ENCODE results near the gene CHST12.
"Not testable (repeated sequence)": the region's sequence is repeated elsewhere in the genome, so short reads cannot be mapped to it uniquely, and the experiment has no call there.

Gene CHST12

DNA sequence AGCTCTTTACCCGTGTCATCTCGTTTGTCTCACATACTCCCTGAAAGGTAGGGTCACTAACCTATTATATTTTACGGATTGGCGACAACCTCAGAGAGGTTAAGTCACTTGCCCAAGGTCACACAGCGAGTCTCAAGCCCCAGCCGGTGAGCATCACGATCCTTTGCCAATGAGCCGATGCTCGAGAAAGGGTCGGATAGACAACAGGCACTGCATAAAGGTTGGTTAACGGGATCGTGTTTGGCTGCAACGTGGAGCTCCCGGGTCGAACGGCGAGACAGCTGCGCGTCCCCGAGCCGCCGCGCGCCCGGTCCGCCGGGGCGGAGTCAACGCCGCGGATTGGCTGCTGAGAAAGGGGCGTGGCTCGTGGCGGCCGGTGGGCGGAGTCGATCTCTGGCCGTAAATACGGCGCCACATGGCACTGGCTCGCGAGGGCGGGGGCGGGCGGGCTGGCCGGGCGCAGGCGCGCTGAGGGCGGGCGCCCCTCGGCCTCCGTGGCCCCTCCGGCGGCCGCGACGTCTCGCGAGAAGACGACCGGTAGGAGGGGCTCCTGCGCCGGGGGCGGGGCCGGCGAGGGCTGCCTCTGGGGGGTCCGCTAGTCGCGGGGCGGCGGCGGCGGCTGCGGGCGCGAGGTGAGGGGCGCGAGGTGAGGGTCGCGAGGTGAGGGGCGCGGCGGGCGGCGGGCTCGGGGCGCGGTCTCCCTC is at the start of gene CHST12:
Gene CHST12 (plus strand): TSS at position 598 of the 704 bp plus-strand sequence. CDS start 29,029 bp downstream, outside the sequence.
- DNase-seq (ENCODE audit: low spot score): peak; percentile 93

GRCh38 chr7:2353936-2354185 is 49.5 kb upstream of the CHST12 start:
- peak; percentile 92 for DNase-seq (ENCODE audit: low spot score)

GRCh38 chr7:2354186-2354938 is 49.0 kb upstream of the CHST12 start, which contains the start of gene EIF3B:
TSS of gene EIF3B (plus strand) at chr7:2354827. CDS start at chr7:2354922, 95 bp downstream.
- DNase-seq (ENCODE audit: low spot score): peak; percentile 94

DNA sequence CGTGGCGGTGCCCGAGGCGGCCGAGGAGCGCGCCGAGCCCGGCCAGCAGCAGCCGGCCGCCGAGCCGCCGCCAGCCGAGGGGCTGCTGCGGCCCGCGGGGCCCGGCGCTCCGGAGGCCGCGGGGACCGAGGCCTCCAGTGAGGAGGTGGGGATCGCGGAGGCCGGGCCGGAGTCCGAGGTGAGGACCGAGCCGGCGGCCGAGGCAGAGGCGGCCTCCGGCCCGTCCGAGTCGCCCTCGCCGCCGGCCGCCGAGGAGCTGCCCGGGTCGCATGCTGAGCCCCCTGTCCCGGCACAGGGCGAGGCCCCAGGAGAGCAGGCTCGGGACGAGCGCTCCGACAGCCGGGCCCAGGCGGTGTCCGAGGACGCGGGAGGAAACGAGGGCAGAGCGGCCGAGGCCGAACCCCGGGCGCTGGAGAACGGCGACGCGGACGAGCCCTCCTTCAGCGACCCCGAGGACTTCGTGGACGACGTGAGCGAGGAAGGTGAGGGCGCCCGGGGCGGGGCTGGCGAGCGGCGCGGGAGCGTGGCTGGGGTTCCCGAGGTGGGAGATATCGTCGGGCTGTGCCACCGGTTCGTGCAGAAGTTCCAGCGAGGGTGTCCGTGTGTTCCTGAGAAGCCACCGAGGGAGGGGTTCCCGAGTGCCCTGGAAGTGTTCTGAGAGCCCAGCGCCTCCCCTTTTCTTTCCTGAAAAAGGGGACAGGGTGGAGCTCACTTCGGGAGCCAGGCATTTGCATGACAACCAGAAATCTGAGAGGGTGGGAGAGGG is 48.3 kb upstream of the CHST12 start:
- peak; percentile 14 for DNase-seq (ENCODE audit: low spot score)

DNA sequence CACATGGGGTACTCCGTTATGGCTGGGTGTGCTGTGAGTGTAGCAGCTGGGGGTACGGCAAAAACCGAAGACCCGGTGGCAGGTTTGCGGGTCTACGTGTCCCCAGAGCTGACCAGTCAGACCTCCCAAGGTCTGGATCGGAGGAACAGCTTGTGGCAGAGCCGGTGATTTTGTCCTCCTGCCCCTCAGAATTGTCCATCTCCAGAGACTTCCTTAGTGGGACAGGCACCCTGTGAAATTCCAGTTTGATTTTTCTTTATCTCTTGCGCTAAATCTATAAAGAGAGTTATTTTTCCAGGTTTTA is 47.8 kb upstream of the CHST12 start:
- no peak for DNase-seq (ENCODE audit: low spot score)

DNA sequence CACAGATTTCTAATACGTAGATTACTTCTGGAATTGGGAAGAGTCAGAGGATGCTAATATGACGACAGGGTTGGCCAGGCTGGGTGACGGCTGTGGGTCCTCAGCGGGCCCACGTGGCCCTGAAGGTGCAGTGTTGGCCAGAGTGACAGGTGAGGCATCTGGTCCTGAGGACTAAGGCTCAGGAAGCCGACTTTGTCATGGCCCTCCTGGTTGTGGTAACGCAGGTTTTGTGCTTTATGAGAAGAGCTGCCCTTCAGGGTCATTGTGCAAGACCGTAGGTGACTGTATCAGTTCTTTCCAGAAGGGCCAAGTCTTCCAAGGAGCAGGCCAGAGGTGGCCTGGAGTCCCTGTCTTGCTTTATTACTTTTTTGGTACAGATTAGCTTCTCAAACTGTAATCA is 46.2 kb upstream of the CHST12 start:
- no peak for DNase-seq (ENCODE audit: low spot score)

DNA sequence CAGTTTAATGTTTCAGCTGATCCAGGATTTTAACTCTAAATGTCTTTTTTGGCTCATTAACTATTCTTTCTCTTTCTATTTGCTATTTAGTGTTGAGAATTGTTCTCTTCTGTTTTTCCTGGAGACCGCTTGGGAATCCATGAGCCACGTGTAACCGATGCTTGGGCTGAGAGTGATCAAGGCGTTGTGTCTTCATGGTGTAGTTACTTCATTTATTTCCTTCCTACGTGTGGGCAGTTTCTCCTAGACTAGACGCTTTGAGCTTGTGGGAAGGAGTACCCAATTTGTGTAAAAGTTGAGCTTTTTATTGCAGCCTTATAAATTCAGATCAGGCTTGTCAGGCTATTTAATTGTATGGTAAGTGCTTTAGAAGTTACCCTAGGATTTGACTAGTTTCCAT is 45.8 kb upstream of the CHST12 start:
- no peak for DNase-seq (ENCODE audit: low spot score)

DNA sequence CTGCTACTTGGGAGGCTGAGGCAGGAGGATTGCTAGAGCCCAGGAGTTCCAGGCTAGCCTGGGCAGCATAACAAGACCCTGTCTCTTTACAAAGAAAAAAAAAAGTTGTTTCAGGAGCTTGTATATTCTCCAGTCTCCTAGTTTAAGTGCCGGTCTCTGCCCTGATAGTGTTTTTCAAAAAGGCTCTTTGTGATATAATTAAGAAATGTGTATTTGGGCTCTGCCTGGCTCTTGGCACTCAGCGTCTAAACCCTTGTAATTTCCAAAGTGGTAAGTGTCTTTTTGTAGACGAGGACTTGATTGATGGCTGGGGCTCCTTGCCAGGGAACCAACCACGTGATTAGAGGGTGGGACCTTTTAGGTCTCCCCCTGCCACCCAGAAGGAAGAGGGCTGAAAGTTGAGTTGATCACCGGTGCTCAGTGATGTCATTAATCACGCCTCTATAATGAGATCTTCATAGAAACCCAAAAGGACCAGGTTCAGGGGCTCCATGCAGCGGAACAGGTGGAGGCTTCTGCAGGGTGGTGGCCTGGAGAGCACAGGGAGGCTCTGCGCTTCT is 44.4 kb upstream of the CHST12 start:
- no peak for DNase-seq (ENCODE audit: low spot score)

- DNase-seq (ENCODE audit: low spot score): no peak
These were observed 43.8 kb upstream of the CHST12 start for GRCh38 chr7:2359610-2360009.

- DNase-seq (ENCODE audit: low spot score): no peak
These were observed 42.6 kb upstream of the CHST12 start for GRCh38 chr7:2360796-2361195.

DNA sequence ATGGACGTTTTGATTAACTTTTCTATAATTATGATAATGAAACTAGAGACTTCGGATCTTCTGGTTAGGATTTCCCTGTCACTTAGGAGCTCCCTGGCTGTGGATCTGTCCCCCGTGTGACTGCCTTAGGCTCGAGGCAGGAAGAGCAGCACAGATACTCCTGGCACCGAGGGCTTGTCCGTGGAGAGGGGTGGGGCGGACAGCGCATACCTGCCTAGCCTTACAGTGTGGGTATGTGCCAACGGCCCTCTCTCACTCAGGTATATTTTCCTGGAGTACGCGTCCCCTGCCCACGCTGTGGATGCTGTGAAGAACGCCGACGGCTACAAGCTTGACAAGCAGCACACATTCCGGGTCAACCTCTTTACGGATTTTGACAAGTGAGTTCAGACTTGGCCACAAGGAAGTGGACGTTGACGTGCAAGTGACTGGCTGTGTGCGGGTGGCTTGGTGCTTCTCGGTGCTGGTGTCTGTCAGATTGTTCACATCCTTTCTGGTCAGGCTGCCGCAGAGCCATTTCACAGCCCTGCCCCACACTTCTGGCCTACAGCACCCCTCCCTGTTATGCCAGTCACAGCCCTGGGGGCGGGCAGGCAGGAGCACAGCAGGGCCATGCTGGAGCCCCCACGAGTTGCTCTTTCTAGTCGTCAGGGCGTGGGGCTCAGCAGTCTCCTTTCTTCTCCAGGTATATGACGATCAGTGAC is 40.9 kb upstream of the CHST12 start:
- DNase-seq (ENCODE audit: low spot score): no peak

- DNase-seq (ENCODE audit: low spot score): no peak
These were observed 34.3 kb upstream of the CHST12 start for GRCh38 chr7:2369139-2369538.

GRCh38 chr7:2371329-2371728 is 32.1 kb upstream of the CHST12 start:
- DNase-seq (ENCODE audit: low spot score): no peak

GRCh38 chr7:2372724-2373123 is 30.7 kb upstream of the CHST12 start:
- no peak for DNase-seq (ENCODE audit: low spot score)

- no peak for DNase-seq (ENCODE audit: low spot score)
These were observed 30.3 kb upstream of the CHST12 start for GRCh38 chr7:2373124-2373556.

DNA sequence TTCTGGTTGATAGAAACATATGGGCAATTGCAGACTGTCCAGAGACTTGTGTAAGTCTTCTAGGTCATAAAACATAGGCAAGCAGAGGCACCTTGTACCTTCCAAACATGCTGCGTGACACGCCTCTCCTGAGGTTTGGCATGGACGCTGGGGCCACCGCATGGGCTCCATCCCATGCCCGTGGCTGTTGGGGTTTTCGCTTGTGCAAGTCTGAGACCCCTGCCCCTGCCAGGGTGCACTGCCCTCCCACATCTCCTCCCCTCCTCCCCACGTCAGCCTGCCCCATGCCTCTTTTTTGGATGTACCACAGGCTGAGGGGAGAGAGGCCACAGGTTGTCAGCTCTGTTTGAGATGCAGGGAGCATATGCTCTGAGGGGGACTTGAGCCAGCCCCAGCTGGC is 29.8 kb upstream of the CHST12 start:
- no peak for DNase-seq (ENCODE audit: low spot score)

DNA sequence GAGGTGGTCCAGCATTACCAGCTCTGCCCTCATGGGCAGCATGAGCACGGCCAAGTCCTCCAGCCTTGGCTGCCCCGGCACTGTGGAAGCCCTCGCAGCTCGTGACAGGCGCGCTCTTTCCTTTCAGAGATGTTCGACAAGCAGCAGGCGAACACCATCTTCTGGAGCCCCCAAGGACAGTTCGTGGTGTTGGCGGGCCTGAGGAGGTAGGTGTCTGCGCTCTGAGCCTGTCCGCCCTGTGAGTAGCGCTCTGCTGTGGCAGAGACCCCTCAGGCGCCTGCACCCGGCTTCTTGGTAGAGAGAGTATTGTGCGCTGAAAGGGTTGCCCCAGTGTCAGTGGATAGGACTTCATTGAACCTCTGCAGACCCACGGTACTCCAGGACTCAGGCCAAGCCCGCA is 29.0 kb upstream of the CHST12 start:
- no peak for DNase-seq (ENCODE audit: low spot score)

GRCh38 chr7:2374830-2375728 is 28.3 kb upstream of the CHST12 start:
- DNase-seq (ENCODE audit: low spot score): no peak

DNA sequence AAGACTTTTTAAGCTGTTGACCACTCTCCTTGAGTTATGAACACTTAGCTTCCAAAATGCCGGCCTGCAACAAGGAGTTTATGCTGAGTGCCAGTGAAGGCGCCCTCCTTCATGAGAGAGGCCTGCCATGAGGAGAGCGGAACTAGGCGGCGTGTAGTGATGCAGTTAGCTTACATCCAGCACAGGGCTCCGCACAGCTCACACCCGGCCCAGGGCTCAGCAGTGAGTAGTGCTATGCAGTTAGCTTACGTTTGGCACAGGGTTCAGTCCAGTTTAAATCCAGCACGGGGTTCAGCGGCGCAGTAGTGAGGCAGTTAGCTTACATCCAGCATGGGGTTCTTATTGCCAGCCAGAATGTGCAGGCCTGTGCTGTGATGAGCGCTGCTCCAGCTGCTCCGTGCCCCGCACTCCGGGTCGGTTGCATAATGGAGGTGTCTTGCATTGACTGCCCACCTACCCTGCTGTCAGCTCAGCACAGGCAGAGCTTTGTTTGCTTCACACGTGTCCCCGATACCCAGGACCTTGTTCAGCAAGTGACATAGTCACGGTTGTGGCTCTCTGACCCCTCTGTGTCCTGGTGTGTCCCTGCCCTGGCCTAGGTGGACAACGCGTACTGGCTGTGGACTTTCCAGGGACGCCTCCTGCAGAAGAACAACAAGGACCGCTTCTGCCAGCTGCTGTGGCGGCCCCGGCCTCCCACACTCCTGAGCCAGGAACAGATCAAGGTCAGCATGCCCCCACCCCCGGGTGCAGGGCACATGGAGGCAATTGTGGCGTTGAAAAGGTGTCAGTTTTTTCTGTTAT is 26.9 kb upstream of the CHST12 start:
- DNase-seq (ENCODE audit: low spot score): no peak

GRCh38 chr7:2377492-2377891 is 25.9 kb upstream of the CHST12 start:
- not testable (repeated sequence) for DNase-seq (ENCODE audit: low spot score)

Data from SW480 (cell line).